IPS-18c (cell line): ENCODE data around the gene NANS.

ENCODE experiments used
- H3K4me3 ChIP-seq: 2 replicates; pipeline ENCODE4 v1.7.0; 2013; ENCODE audit warnings: low read depth, mild to moderate bottlenecking, low read length, moderate library complexity; ENCODE audit not compliant: insufficient read depth
- H3K9me3 ChIP-seq: one replicate; pipeline ENCODE4 v1.6.1; 2013; ENCODE audit warnings: mild to moderate bottlenecking, low read length, moderate library complexity; ENCODE audit not compliant: control insufficient read depth, insufficient read depth

The NANS gene

GRCh38 chr9:98031935-98032334 is 24.6 kb upstream of the NANS start:
- no peak overlapping the region for H3K4me3 ChIP-seq
- H3K9me3 ChIP-seq = no peaks in the 10 kb centered on the region

GRCh38 chr9:98034593-98035546 is 21.7 kb upstream of the NANS start:
- Histone ChIP-seq H3K4me3 (no peak overlapping the region), H3K9me3 (no peaks in the 10 kb centered on the region)

GRCh38 chr9:98037357-98037756 is 19.2 kb upstream of the NANS start:
- H3K4me3 ChIP-seq = no peak overlapping the region

GRCh38 chr9:98038958-98039357 is 17.6 kb upstream of the NANS start:
- Histone ChIP-seq H3K4me3 (no peak overlapping the region), H3K9me3 (no peaks in the 10 kb centered on the region)

More at GRCh38 chr9:98037357-98037756, 19.2 kb upstream of the NANS start:
- H3K9me3 ChIP-seq = no peaks in the 10 kb centered on the region

DNA sequence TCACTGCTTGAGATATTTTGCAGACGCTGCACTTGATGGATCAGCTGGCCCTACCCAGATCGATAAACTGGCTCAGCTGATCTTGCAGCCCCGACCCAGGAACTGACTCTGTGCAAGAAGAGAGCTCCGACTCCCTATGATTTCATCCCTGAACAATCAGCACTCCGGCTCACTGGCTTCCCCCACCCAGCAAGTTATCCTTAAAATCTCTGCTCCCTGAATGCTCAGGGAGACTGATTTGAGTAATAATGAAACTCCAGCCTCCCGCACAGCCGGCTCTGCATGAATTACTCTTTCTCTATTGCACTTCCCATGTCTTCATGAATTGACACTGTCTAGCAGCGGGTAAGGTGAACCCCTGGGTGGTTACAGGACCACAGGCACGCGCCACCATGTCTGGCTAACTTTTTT is 16.9 kb upstream of the NANS start:
- H3K4me3 ChIP-seq = no peak overlapping the region
- H3K9me3 ChIP-seq = no peaks in the 10 kb centered on the region

DNA sequence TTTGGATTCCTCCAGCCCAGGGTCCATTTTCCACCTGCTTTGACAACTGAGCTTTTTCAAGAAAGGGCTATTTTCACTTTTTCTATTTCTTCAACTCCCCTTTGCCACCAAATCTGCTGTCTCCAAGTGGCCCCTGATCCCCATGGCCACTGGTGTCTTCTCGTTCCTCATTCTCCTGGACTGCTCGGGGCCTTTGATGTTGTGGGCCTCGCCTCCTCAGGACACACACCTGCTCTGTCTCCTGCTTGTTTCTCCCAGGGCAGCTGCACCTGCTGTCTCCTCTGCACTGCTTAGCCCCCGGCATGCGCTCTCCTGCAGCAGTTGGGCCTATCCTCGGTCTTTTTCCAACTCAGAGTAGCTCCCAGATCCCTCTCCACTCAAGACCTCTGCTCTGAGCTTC is 16.3 kb upstream of the NANS start:
- Histone ChIP-seq H3K4me3 (no peak overlapping the region), H3K9me3 (no peaks in the 10 kb centered on the region)

- Histone ChIP-seq H3K9me3 (no peaks in the 10 kb centered on the region), H3K4me3 (no peak overlapping the region)
Measured at GRCh38 chr9:98043915-98044314, 12.6 kb upstream of the NANS start.

DNA sequence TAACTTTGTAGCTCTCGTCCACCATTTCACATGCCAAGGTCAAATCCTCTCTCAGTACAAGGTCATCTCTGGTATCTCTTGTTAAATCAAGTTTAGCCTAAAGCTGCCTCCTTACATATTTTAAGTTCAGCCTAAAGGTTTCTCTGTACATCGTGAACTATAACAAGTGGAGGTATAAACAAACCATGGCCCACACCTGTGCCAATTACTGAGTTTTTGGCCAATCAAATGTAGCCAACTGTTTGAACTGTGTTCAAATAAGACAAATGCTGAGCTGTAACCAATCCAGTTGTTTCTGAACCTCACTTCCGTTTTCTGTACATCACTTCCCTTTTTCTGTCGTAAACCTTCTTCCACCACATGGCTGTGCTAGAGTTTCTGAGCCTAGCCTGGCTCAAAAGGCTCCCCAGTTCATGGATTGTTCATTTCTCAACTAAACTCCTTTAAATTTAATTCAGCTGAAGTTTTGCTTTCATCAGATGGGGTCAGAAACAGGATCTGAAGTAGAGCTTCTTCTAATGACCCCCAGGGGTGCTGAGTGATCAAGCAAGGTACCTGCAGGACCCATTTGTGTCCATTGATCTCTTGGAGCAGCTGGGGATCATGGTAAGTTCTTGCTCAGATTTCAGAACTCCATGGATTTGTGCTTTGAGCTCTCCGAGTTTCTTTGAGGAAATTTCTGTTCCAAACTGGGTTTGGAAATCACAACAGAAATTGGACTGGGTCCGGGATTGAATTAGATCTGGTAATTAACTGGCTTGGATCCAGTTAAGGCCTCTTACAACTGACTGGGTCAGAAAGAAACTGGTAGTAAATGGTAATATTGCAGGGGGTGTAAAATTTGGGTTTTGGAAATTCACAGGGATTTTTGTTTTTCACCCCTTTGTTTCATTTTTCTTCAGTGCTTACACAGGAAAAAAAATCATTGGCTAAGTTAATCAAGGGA is 11.0 kb upstream of the NANS start:
- Histone ChIP-seq H3K4me3 (no peak overlapping the region), H3K9me3 (no peaks in the 10 kb centered on the region)

GRCh38 chr9:98046180-98046543 is 10.4 kb upstream of the NANS start:
- Histone ChIP-seq H3K9me3 (no peaks in the 10 kb centered on the region), H3K4me3 (no peak overlapping the region)

DNA sequence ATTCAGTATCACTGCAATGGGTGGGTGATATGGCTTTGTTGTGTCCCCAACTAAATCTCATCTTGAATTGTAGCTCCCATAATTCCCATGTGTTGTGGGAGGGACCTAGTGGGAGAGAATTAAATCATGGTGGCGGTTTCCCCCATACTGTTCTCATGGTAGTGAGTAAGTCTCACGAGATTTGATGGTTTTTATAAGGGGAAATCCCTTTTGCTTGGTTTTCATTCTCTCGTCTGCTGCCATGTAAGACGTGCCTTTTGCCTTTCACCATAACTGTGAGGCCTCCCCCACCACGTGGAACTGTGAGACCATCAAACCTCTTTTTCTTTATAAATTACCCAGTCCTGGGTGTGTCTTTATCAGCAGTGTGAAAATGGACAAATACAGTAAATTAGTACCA is 9.5 kb upstream of the NANS start:
- no peak overlapping the region for H3K4me3 ChIP-seq

GRCh38 chr9:98049288-98050072 is 7.1 kb upstream of the NANS start:
- Histone ChIP-seq H3K4me3 (no peak overlapping the region), H3K9me3 (no peaks in the 10 kb centered on the region)

More for the DNA sequence above, 9.5 kb upstream of the NANS start:
- no peaks in the 10 kb centered on the region for H3K9me3 ChIP-seq

DNA sequence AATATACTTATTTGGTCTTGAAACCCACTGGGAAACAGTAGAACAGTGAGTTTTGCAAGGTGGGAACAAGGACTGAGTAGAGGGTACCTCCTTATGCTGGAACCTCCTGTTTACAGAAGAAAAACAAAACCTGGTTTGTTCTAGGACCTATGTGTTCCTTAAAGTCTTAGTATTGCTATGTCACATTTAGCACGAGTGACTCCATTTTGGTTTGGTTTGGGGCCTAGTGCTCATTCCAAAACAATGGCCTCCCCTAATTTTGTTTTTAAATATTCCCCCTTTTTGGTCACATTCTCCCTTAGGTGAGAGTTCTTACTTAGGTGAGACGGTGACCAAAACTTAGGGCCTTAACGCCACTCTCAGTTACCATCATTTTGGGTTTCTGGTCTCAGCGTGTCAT is 6.2 kb upstream of the NANS start:
- H3K4me3 ChIP-seq = no peak overlapping the region

DNA sequence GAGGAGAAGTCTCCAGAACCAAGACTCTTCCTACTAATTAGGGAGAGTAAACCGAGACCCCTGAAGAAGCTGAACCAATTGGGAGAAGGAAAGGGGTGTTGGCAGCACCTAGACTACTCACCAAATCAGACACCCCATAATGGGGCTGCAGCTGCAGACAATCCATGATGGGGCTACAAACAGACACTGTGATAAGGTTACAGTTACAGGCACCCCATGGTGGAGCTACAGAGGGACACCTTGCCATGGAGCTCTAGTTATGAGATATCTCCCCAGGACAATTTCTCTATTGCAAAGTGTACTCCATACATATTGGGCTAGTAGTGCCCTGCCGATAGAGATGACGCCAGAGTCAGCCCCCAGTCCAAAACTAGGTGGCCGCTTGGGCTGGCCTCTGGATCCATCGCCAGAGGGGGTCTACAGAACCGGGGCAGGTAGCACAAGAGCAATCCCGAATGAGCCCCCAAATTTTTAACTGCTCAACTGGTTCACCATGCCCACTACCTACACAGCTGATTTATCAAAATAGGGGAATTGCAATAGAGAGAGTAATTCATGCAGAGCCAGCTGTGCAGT is 2.1 kb upstream of the NANS start:
- Histone ChIP-seq H3K4me3 (no peak overlapping the region), H3K9me3 (no peaks in the 10 kb centered on the region)

More for the DNA sequence above, 6.2 kb upstream of the NANS start:
- no peaks in the 10 kb centered on the region for H3K9me3 ChIP-seq

- H3K9me3 ChIP-seq = no peaks in the 10 kb centered on the region
- H3K4me3 ChIP-seq = peak overlapping the region; percentile 81
Measured at GRCh38 chr9:98057138-98057799, 737 bp downstream of the NANS start.

DNA sequence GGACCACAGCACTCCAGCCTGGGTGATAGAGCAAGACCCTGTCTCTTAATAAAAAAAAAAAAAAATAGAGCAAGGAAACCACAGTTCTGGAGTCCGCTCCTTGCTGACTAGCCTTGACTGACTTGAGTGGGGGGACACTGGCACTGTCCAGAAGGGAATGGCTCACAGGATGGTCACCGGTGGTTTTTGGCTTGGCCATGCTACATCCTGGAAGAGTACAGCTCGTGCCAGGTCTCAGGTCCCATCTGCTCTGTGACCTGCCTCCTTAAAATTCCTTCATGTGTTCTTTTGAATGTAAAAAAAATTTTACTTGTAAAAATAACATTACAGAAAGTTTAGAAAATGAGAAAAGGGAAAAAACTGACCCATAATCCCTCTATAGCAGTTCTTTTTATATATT is 5.6 kb downstream of the NANS start:
- no peak overlapping the region for H3K4me3 ChIP-seq

DNA sequence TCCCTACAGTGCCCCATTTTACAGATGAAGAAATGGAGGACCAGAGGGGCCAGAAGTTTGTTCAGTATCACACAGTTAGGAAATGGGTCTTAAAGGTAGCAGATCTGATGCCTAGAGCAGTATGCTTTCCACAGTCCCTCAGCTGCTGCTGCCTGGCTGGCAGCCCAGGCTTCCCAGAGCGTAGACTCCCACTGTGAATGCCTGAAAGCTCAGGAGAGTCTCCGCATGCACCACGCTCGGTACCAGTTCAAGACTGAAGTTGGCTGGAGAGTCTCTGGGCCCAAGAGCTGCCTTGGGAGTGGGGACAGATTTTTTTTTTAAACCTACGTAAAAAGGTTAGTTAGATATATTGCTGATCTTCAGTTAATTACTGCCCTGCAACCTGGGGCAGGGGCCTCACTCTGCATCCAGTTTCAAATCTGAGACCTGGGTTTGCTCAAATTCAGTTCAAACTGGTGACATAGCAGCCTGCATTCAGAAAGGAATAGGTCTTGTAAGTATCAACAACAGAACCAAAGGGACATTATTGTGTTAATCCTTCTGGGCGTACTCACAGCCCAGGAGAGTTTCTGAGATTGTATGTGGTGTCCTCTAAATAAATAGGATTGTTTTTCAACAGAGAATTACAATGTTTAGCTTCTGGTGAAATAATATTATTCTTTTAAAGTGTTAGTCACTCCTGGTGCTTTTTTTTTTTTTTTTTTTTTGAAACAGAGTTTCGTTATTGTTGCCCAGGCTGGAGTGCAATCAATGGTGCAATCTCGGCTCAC is 8.3 kb downstream of the NANS start:
- Histone ChIP-seq H3K4me3 (no peak overlapping the region), H3K9me3 (no peaks in the 10 kb centered on the region)

More for the DNA sequence above, 5.6 kb downstream of the NANS start:
- no peaks in the 10 kb centered on the region for H3K9me3 ChIP-seq
